PFSK-1 (cell line): Measurements from ENCODE around the gene CCL26.

Source experiments
- FOXP2 ChIP-seq: optimal IDR thresholded peaks from 2 replicates; pipeline ENCODE3; 2011; ENCODE audit warnings: borderline replicate concordance, control low read depth, inconsistent platforms; ENCODE audit not compliant: insufficient read depth; ENCODE audit errors: extremely low read length, extremely low read depth
- POLR2AphosphoS5 ChIP-seq: IDR thresholded peaks from 2 replicates; pipeline ENCODE4 v1.6.1; 2012; ENCODE audit warnings: low read depth, mild to moderate bottlenecking, control low read depth, low read length, moderate library complexity
- SIN3A ChIP-seq: IDR thresholded peaks from 2 replicates; pipeline ENCODE4 v1.6.1; 2012; ENCODE audit warnings: mild to moderate bottlenecking, low read length, moderate library complexity, borderline replicate concordance; ENCODE audit not compliant: insufficient read depth
- TAF1 ChIP-seq: IDR thresholded peaks from 2 replicates; pipeline ENCODE4 v1.6.1; 2012; ENCODE audit warnings: low read length, control low read depth, borderline replicate concordance; ENCODE audit not compliant: insufficient read depth
- TF ChIP-seq, protein P1 (sequence below), 2 experiments: IDR thresholded peaks; 2 replicates each; pipeline versions ENCODE4 v1.6.1 to v1.8.0; 2011 to 2012; ENCODE audit warnings: low read depth in 2 of 2, low read length in 2 of 2, control low read depth in 1 of 2, inconsistent platforms in 1 of 2, mild to moderate bottlenecking in 1 of 2, moderate library complexity in 1 of 2; ENCODE audit not compliant: insufficient read depth in 1 of 2

The CCL26 gene

DNA sequence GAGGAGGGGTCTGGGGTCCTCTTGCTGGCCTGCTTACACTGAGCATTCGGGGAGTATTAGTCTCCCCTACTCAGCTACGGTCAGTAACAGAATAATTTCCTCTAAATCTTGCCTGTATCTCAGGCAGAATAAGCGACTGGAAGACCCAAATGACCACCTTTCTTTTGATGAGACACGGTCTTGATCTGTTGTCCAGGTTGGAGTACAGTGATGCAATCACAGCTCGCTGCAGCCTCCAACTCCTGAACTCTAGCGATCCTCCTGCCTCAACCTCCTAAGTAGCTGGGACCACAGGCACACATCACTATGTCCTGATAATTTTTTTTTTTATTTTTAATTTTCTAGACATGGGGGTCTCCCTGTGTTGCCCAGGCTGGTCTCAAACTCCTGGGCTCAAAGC lies 24.4 kb upstream of the CCL26 start:
- no peak for TF ChIP-seq SIN3A
- no peak for TF ChIP-seq POLR2AphosphoS5
- TF ChIP-seq FOXP2 = no peak
- TF ChIP-seq, protein P1, sequence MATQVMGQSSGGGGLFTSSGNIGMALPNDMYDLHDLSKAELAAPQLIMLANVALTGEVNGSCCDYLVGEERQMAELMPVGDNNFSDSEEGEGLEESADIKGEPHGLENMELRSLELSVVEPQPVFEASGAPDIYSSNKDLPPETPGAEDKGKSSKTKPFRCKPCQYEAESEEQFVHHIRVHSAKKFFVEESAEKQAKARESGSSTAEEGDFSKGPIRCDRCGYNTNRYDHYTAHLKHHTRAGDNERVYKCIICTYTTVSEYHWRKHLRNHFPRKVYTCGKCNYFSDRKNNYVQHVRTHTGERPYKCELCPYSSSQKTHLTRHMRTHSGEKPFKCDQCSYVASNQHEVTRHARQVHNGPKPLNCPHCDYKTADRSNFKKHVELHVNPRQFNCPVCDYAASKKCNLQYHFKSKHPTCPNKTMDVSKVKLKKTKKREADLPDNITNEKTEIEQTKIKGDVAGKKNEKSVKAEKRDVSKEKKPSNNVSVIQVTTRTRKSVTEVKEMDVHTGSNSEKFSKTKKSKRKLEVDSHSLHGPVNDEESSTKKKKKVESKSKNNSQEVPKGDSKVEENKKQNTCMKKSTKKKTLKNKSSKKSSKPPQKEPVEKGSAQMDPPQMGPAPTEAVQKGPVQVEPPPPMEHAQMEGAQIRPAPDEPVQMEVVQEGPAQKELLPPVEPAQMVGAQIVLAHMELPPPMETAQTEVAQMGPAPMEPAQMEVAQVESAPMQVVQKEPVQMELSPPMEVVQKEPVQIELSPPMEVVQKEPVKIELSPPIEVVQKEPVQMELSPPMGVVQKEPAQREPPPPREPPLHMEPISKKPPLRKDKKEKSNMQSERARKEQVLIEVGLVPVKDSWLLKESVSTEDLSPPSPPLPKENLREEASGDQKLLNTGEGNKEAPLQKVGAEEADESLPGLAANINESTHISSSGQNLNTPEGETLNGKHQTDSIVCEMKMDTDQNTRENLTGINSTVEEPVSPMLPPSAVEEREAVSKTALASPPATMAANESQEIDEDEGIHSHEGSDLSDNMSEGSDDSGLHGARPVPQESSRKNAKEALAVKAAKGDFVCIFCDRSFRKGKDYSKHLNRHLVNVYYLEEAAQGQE (IDR thresholded peaks at IDR 0.05; ENCODE audit: insufficient read depth in 1 of 2, low read depth in 2 of 2, low read length in 2 of 2) = no peak
- TF ChIP-seq TAF1 = no peak

DNA sequence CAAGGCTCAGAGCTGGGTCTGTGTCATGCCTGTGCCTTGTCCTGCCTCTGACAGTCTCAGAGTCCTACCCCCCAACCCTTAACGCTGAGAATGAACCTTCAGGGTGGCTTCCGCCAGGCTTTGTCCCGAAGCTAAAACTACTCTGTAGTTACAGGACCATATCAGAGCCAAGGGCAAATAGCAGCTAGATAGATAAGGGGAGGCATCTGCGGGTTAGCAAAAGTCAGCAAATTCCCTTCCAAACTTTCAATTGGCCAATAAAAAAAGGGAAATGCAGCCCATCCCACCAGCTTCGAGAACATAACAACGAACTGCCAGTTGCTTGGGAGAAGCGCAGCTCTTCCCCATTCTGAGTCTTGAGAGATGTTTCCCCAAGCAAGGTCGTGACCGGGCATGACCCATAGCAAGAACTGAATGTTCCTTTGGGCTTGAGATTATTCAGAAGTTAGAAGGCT lies 23.8 kb upstream of the CCL26 start:
- TF ChIP-seq TAF1 = no peak
- TF ChIP-seq FOXP2 = no peak
- no peak for TF ChIP-seq SIN3A
- TF ChIP-seq POLR2AphosphoS5 = no peak
- TF ChIP-seq, protein P1 (IDR thresholded peaks at IDR 0.05; ENCODE audit: insufficient read depth in 1 of 2, low read depth in 2 of 2, low read length in 2 of 2) = no peak

DNA sequence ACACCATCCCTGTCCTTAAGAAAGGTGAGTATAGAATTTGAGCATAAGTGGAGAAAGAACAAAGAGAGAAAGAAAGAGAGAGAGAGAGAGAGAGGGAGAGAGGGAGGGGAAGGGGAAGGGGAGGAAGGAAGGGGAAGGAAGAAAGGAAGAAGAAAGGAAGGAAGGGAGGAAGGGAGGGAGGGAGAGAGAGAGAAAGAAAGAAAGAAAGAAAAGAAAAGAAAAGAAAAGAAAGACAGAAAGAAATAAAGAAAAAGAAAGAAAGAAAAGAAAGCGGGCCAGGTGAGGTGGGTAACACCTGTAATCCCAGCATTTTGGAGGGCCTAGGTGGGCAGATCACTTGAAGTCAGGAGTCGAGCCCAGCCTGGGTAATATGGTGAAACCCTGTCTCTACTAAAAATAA lies 21.7 kb upstream of the CCL26 start:
- TF ChIP-seq POLR2AphosphoS5 (no peak), TAF1 (no peak), SIN3A (no peak), FOXP2 (no peak)
- TF ChIP-seq, protein P1 (IDR thresholded peaks at IDR 0.05; ENCODE audit: insufficient read depth in 1 of 2, low read depth in 2 of 2, low read length in 2 of 2) = no peak

DNA sequence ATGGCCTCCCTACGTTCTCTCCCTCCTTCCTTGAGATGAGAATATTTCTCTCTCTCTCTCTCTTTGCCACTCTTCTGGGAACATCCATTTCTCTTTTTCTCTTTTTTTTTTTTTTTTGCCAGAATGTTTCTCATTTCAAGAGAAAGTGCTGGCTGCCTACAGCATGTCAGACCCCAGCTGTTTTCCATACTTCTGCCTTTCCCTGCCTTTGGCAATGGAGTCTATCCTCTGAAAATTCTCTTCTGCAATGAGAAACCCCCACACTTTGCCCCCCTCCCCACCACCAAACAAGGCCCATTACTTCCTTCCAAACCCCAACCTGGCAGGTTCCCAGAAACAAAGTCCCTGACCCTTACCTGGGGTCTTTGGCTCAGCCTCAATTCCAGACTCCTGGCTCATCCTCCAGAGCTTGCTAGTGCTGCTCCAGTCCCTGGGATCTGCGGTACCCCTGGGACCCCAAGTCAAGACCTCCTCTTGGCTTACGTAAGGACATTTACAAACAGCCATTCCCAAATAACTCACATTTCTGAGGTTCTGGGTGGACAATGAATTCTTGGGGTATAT lies 17.4 kb upstream of the CCL26 start:
- TF ChIP-seq, protein P1 (IDR thresholded peaks at IDR 0.05; ENCODE audit: insufficient read depth in 1 of 2, low read depth in 2 of 2, low read length in 2 of 2) = no peak

DNA sequence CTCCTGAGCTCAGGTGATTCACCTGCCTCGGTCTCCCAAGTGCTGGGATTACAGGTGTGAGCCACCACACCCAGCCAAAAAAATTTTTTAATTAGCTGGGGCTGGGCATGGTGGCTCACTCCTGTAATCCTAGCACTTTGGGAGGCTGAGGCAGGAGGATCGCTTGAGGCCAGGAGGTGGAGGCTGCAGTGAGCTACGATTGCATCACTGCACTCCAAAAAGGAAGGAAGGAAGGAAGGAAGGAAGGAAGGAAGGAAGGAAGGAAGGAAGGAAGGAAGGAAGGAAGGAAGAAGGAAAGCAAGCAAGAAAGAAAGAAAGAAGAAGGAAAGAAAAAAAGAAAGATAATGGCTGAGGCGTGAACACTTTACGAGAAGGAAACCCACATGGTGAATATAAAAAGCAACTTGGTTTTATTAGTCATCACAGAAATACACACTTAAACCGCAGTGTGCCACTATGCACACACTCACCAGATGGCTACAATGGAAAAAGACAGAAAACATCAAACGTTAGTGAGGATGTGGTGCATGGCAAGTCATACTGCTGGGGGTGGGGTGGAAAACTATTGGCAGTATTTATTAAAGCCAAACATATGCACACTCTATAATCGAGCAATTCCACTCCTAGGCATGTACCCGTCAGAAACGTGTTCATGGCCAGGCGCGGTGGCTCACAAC lies 4.4 kb upstream of the CCL26 start:
- TF ChIP-seq POLR2AphosphoS5 (no peak), SIN3A (no peak), FOXP2 (no peak), TAF1 (no peak)
- TF ChIP-seq, protein P1 (IDR thresholded peaks at IDR 0.05; ENCODE audit: insufficient read depth in 1 of 2, low read depth in 2 of 2, low read length in 2 of 2) = no peak
